Spleen (tissue), 7 donors: ENCODE results near the gene HOXA1.

Source experiments
- POLR2A ChIP-seq, 3 donors: fragments of 450-650 bp; IDR thresholded peaks; one replicate each; pipeline ENCODE4 v1.5.1; 2017; ENCODE audit warnings: antibody characterized with exemption in 3 of 3, mild to moderate bottlenecking in 1 of 3
- POLR2AphosphoS5 ChIP-seq, 3 donors: sonication (generic); formaldehyde crosslinking; IDR thresholded peaks; one replicate each; pipeline ENCODE4 v1.5.1; 2017; ENCODE audit warnings: antibody characterized with exemption in 3 of 3
- TF ChIP-seq, protein P1 (sequence below), 11 experiments: fragments of 200-600 bp in 7 of 11; fragments of 450-650 bp in 4 of 11; sonication (generic) in 4 of 11; IDR thresholded peaks in 8 of 11; conservative IDR thresholded peaks in 3 of 11; 1 replicate in 7 of 11; 2 replicates in 4 of 11; pipeline versions ENCODE4 v1.4.0 to v1.8.0; 2016 to 2021; ENCODE audit warnings: antibody characterized with exemption in 11 of 11, inconsistent platforms in 4 of 11, mild to moderate bottlenecking in 1 of 11
- donor health status: DM: no; HTN: no; CAD: no; lungs with moderate emphysema.
- donor health status: DM: no; HTN: no; CAD: no.
- donor health status: DM: no; HTN: no; CAD: no.

DNA sequence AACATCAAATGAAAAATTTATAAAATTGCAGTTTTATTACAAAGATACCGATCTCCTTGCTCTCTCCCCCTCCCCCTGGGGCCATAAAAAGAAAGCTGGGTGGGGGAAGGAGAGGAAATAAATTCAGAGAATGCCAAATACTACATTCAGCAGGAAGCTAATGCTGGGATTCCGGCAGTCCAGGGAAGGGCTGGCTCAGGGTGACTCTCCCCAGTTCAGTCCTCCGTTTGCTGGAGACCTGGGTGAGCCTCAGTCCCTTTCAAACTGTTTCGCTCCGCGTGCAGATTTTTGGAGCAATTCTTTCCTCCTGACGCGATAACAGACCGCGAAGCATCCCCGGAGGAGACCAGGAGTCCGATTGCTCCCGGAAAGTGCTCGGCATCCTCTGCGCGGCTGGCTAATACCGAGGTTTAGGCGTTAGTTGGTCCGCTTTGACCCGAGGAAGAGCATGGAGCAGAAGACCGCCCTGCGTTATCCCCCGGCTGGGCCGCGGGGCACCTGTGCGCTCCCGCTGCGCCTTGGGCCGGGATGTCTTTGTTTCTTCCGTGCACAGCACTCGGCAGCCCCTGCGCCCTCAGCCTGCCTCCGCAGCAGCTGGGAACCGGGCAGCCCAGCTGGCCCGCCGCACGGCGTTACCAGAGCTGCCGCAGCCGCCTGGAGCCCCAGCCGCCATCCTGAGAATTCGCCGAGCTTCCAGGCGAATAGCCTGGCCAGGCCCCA, 10.5 kb upstream of the HOXA1 start:
- TF ChIP-seq, protein P1, sequence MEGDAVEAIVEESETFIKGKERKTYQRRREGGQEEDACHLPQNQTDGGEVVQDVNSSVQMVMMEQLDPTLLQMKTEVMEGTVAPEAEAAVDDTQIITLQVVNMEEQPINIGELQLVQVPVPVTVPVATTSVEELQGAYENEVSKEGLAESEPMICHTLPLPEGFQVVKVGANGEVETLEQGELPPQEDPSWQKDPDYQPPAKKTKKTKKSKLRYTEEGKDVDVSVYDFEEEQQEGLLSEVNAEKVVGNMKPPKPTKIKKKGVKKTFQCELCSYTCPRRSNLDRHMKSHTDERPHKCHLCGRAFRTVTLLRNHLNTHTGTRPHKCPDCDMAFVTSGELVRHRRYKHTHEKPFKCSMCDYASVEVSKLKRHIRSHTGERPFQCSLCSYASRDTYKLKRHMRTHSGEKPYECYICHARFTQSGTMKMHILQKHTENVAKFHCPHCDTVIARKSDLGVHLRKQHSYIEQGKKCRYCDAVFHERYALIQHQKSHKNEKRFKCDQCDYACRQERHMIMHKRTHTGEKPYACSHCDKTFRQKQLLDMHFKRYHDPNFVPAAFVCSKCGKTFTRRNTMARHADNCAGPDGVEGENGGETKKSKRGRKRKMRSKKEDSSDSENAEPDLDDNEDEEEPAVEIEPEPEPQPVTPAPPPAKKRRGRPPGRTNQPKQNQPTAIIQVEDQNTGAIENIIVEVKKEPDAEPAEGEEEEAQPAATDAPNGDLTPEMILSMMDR (IDR thresholded peaks at IDR 0.05 in 8 of 11, conservative IDR thresholded peaks at IDR 0.05 in 3 of 11), result no peak
- TF ChIP-seq POLR2A (IDR thresholded peaks at IDR 0.05) (peak in 1 of 3 donors; percentile 11), POLR2AphosphoS5 (IDR thresholded peaks at IDR 0.05) (peak in 2 of 3 donors; percentile 53 to 54)
